NCI-H2029 treated with DMSO at 0.1 percent for 48 hours (cell line): Measurements from ENCODE around the gene SPDYE18.
"Not testable (repeated sequence)": the region's sequence is repeated elsewhere in the genome, so short reads cannot be mapped to it uniquely, and the experiment has no call there.

ENCODE experiments used
- DNase-seq: peaks from one replicate; lab custom pipeline; 2025; lab: John Stamatoyannopoulos, UW

Gene SPDYE18

DNA sequence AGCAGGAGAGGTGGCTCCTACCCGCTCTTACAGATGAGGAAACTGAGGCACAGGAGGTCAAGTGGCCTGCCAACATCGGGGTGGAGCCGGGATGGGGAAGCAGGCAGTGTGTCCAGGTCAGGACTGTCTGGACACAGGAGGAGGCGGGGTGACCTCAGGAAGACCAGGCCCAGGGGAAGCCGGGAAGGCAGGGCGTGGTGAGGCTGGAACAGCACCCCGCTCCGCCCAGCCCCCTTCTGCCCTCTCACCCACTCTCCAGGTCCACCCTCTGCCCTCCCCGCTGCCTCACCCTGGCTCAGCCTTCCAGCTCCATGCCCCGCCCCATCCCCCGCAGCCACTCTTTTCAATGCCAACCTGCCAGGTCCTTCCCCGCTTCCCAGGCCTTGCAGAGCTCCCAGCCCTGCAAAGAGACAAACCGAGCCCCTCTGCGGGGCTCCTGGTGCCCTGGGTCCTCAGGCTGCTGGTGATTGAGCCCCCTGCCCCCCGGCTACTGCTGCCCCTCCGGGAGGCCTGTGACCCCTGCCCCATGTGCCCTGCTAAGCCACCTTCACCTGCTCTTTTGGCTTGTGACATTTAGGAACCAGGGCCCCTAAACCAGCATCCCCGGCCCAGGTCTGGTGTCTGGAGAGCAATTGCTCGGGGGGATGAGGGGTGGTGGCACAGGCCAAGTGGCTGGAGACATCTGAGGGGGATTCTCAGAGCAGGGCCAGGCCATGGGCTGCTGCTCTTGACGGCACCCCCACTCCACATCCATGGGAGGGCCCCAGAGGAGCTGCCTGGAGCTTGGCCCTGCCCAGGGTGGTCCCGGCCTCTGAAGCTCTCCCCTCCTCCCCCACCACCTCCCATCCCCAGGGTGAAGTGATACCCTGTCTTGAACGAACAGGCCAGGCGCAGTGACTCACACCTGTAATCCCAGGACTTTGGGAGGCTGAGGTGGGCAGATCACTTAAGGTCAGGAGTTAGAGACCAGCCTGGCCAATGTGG lies 55.9 kb downstream of the SPDYE18 start:
- not testable (repeated sequence) for DNase-seq

DNA sequence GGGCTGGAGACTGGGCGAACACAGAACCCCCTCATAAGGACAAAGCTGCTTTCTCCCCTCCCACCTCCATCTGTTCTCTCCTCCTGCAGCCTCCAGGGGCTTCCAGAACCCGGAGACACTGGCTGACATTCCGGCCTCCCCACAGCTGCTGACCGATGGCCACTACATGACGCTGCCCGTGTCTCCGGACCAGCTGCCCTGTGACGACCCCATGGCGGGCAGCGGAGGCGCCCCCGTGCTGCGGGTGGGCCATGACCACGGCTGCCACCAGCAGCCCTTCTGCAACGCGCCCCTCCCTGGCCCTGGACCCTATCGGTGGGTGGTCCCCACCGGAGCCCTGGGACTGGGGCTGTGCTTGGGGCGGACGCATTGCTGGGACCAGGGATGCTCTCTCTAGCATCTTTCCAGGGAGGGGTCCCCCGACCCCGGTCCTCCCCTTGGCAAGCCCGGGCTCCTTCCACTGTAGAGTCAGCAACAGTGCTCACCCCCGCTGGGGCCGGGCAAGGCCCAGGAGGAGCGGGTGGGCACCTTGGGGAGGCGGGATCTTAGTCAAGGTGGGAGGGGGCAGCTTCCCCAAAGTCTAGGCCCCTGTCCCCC lies 56.8 kb downstream of the SPDYE18 start:
- not testable (repeated sequence) for DNase-seq

DNA sequence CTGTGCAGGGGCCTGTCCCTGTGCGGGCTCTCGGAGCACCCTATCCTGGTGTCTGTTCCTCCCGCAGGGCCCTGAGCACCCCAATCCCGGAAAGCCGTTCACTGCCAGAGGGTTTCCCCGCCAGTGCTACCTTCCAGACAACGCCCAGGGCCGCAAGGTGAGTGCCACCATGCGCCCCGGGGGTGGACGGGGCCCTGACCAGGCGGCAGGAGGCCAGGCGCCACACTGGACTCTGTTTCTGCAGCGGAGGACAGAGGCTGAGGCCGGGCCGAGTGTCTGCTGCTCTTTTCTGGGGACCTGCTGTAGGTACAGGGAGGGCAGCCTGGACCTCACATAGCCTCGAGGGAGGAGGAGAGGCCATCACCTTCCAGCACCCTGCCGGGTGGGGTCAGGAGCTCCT lies 58.2 kb downstream of the SPDYE18 start:
- DNase-seq = not testable (repeated sequence)

DNA sequence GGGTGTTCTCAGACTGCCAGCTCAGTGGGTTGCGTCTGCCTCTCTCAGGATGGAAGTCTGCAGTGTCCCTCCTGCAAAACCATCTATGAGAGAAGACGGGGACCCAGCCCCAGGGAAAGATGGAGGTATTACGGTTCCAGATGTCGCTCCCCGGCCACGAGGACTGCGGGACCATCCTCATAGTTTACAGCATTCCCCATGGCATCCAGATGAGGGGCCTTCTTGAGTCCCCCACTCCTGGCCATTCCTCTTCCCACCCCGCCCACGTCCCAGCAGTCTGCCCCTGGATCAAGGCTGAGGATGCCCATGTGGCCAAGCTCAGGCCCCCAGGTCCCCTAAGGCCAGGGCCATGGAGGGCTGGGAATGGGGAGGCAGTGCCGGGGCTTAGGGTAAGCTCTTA lies 59.1 kb downstream of the SPDYE18 start:
- not testable (repeated sequence) for DNase-seq

DNA sequence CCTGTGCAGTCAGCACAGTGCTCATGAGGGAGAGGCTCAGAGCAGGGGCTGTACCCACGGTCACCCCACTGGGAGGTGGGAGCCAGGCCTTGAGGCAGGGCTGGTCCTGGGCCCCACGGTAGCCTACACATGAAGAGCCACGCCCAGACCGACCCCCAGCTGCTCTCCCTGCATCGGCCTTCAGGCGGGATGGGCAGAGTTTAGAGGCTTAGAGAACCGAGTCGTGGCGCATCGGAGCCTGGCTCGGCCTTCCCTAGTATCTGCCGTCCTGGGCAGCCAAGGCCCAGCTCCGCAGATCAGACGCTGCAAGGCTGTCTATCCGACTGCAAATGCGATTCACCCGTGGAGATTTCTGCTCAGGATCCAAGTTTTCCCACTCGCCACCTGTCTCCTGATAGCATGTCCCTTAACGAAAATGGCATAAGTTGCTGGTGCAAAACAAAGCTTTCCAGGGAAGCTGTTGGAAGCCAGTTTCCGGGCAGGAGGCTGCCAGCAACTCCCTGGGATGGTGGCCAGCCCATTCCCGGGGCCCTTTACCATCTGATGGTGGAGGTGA lies 59.6 kb downstream of the SPDYE18 start:
- not testable (repeated sequence) for DNase-seq

DNA sequence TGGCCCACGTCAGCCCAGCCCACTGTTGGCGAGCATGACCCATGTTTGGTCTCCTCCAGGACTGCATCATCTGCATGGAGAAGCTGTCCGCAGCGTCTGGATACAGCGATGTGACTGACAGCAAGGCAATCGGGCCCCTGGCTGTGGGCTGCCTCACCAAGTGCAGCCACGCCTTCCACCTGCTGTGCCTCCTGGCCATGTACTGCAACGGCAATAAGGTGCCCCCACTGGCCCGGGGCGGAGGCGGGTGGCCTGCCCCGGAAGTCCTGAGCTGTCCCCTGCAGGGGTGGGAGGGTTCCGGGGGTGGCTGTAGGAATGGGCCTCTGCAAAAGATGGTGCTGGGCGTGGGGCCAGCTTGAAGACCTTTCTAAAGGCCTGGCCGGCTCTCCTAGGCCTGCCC lies 60.3 kb downstream of the SPDYE18 start:
- DNase-seq = not testable (repeated sequence)
